IgD-negative memory B cell (primary cell): ENCODE measurements around the gene MAGI1. TPM values are rescaled to one million over a fixed set of nuclear protein-coding genes. Genes with fewer than 3 reads are reported as not detected.

Experiments used
- H3K27ac Mint-ChIP-seq, 3 donors: one replicate each; pipeline ENCODE4 v1.8.0; 2020 to 2022; ENCODE audit warnings: mild to moderate bottlenecking in 3 of 3, mixed read lengths in 3 of 3, moderate library complexity in 1 of 3
- H3K27me3 Mint-ChIP-seq: one replicate; pipeline ENCODE4 v1.8.0; 2021; ENCODE audit warnings: mixed read lengths
- H3K36me3 Mint-ChIP-seq: one replicate; pipeline ENCODE4 v1.8.0; 2020; ENCODE audit warnings: mild to moderate bottlenecking, mixed read lengths
- H3K4me1 Mint-ChIP-seq, 3 donors: one replicate each; pipeline ENCODE4 v1.8.0; 2020 to 2022; ENCODE audit warnings: mixed read lengths in 3 of 3, mild to moderate bottlenecking in 1 of 3
- H3K4me3 Mint-ChIP-seq, 4 donors: one replicate each; pipeline ENCODE4 v1.8.0; 2020 to 2022; ENCODE audit warnings: mild to moderate bottlenecking in 4 of 4, mixed read lengths in 4 of 4, moderate library complexity in 3 of 4
- H3K9me3 Mint-ChIP-seq, 3 donors: one replicate each; pipeline ENCODE4 v1.8.0; 2020 to 2021; ENCODE audit warnings: mixed read lengths in 3 of 3, mild to moderate bottlenecking in 1 of 3
- polyA plus RNA-seq: library from polyadenylated mRNA; unstranded; fragments of 300-500 nt; fragmentation: Illumina TruSeq; gene quantifications from one replicate; pipeline ENCODE4 v1.2.3, GENCODE V29; 2021

The MAGI1 gene
- polyA plus RNA-seq, 1 donor from 2014 or later, result 1.3 TPM

GRCh38 chr3:65817553-65818126 is 221.1 kb downstream of the MAGI1 start:
- no peak overlapping the region for H3K27ac Mint-ChIP-seq
- no peaks in the 10 kb centered on the region for H3K4me1 Mint-ChIP-seq
- H3K4me3 Mint-ChIP-seq, result no peak overlapping the region
- peaks cover 0 to 6% (median 2%) of the 10 kb centered on the region in 3 donors for H3K9me3 Mint-ChIP-seq
- no peaks in the 10 kb centered on the region for H3K36me3 Mint-ChIP-seq
- no peaks in the 10 kb centered on the region for H3K27me3 Mint-ChIP-seq

DNA sequence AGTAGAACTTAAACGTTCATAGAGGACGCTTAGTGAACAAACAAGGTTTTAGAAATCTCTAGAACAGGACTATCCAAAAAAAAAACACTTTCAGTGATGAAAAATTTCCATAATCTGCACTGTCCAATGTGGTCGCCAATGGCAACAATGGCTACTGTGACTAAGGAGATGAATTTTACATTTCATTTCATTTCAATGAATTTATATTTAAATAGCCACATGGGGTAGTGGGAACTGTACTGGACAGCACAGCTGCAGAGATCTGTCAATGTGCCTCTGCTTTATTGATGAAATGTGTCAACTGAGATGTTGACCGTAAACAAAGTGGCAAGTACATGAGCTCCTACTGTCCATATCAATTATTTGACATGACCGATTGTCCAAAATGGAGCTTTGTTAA is 222.5 kb downstream of the MAGI1 start:
- Mint-ChIP-seq H3K4me3 (no peak overlapping the region), H3K4me1 (no peaks in the 10 kb centered on the region), H3K9me3 (peaks cover 0 to 6% (median 0%) of the 10 kb centered on the region in 3 donors), H3K27ac (no peak overlapping the region), H3K36me3 (no peaks in the 10 kb centered on the region), H3K27me3 (no peaks in the 10 kb centered on the region)

DNA sequence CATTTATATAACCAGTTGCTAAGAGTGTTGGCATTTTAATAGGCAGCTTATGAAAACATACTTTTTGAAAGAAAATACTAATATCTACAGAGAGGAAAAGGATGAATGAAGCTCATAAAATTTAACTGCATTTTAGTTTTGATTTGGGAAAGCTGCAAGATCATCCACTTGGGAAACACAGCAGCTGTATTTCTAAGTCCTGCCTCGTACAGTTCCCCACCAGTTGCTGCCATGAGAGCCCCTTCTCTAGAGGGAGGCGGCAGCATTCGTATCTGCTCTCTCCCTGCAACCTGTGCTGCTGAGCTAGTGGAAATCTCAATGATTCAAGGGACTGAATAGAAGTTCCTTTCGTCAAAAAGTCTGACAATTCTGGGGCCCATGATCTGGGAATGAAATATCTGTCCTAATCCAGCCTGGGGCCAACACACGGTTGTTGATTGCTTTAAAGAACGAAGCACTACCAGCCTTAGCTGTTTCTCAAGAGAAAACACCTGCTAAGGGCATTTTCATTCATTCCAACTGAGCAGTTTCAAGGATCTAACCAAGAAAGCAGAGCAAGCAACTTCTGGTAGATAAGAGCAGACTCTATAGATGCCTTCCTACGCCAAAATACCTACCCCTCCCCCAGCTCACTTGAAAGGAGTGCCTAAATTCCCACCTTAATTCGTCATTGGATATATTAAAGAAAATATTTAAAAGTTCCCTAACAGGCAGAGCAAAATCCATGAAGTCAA is 223.7 kb downstream of the MAGI1 start:
- Mint-ChIP-seq H3K27me3 (no peaks in the 10 kb centered on the region), H3K4me1 (no peaks in the 10 kb centered on the region), H3K4me3 (no peak overlapping the region)

DNA sequence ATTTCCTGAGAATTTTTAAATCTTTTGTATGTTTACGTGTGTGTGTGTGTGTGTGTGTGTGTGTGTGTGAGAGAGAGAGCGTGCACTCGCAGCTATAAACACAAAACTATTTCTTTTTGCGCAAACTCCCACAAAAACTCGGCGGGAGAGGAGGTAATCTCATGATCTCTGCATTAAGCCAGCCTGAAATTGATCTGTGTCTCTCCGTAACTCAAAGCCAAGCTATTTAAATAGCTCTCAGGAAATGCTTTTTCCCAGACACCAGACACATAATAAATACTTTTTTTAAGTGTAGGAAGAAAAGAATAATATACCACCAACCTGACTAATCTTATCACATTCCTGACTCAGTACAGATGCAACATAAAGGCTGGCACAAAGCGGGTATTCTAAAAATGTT is 226.8 kb downstream of the MAGI1 start:
- no peak overlapping the region for H3K27ac Mint-ChIP-seq
- no peaks in the 10 kb centered on the region for H3K27me3 Mint-ChIP-seq
- no peaks in the 10 kb centered on the region for H3K4me1 Mint-ChIP-seq
- no peaks in the 10 kb centered on the region for H3K36me3 Mint-ChIP-seq
- H3K9me3 Mint-ChIP-seq, result peaks cover 0 to 4% (median 0%) of the 10 kb centered on the region in 3 donors
- no peak overlapping the region for H3K4me3 Mint-ChIP-seq

More for the DNA sequence above, 223.7 kb downstream of the MAGI1 start:
- no peaks in the 10 kb centered on the region for H3K36me3 Mint-ChIP-seq
- H3K27ac Mint-ChIP-seq, result no peak overlapping the region
- H3K9me3 Mint-ChIP-seq, result peaks cover 0 to 10% (median 0%) of the 10 kb centered on the region in 3 donors

GRCh38 chr3:65811086-65811761 is 227.5 kb downstream of the MAGI1 start:
- no peaks in the 10 kb centered on the region for H3K4me1 Mint-ChIP-seq
- H3K36me3 Mint-ChIP-seq, result no peaks in the 10 kb centered on the region
- H3K4me3 Mint-ChIP-seq, result no peak overlapping the region
- H3K9me3 Mint-ChIP-seq, result peaks cover 0 to 6% (median 0%) of the 10 kb centered on the region in 3 donors
- H3K27me3 Mint-ChIP-seq, result no peaks in the 10 kb centered on the region
- H3K27ac Mint-ChIP-seq, result no peak overlapping the region

DNA sequence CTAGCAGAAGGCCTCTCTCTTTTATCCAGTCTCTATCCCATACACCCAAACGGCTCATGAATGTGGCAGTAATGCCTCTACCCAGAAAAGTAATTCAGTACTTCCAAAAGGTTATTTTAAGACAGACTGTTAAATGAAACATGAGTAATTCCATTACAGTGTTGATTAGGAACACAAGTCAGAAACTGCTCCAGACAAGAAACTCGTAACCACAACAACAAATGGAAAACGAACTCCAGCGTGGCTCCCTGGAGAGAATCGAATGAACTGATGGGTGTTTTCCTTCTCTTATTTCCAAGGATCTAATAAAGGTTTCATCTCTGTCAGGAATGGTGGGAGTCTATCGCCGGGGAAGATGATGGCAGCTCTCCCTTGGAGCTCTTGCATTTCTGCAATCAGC is 228.4 kb downstream of the MAGI1 start:
- no peak overlapping the region for H3K27ac Mint-ChIP-seq
- no peaks in the 10 kb centered on the region for H3K27me3 Mint-ChIP-seq
- no peaks in the 10 kb centered on the region for H3K4me1 Mint-ChIP-seq
- no peak overlapping the region for H3K4me3 Mint-ChIP-seq
- H3K9me3 Mint-ChIP-seq, result peaks cover 0 to 11% (median under 1%) of the 10 kb centered on the region in 3 donors
- no peaks in the 10 kb centered on the region for H3K36me3 Mint-ChIP-seq

- H3K27me3 Mint-ChIP-seq, result no peaks in the 10 kb centered on the region
- H3K36me3 Mint-ChIP-seq, result no peaks in the 10 kb centered on the region
- H3K4me3 Mint-ChIP-seq, result no peak overlapping the region
- H3K27ac Mint-ChIP-seq, result no peak overlapping the region
- no peaks in the 10 kb centered on the region for H3K4me1 Mint-ChIP-seq
- H3K9me3 Mint-ChIP-seq, result peaks cover 0 to 12% (median 4%) of the 10 kb centered on the region in 3 donors
These were observed 229.0 kb downstream of the MAGI1 start for GRCh38 chr3:65809641-65810150.

DNA sequence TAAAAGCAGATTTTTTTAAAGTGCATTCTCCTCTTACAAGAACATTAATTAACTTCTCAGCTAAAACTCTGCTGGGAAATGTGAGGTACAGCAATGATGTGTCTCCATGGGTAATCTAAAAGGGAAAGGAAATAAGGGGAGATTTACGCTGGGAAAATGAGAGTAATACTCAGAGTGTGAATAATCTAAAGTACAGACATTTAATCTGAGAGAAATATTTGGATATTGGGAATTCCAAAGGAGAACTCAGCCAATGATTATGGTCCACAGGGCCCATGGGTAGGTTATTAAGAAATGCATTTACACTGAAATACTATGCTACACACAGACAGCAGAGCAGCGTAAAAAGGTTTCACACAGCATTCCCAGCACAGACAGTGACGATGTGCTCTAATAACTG is 229.9 kb downstream of the MAGI1 start:
- Mint-ChIP-seq H3K36me3 (no peaks in the 10 kb centered on the region), H3K4me1 (no peaks in the 10 kb centered on the region), H3K4me3 (no peak overlapping the region), H3K9me3 (peaks cover 0 to 12% (median 4%) of the 10 kb centered on the region in 3 donors), H3K27me3 (no peaks in the 10 kb centered on the region), H3K27ac (no peak overlapping the region)

DNA sequence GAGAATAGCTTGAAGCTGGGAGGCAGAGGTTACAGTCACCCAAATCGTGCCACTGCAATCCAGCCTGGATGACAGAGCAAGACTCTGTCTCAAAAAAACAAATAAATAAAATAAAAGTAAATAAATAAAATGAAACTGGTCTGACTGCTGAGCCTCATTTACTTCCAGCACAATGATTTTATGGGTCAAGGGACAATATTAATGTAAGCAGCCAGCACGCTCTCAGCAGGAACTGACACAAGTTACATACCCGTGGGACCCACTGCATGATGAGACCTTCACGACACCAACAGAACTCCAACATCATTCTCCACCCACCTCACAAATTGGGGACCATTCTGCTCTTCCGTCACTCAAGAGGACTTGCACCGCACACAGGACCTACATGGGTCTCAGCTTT is 230.3 kb downstream of the MAGI1 start:
- no peaks in the 10 kb centered on the region for H3K36me3 Mint-ChIP-seq
- H3K4me1 Mint-ChIP-seq, result no peaks in the 10 kb centered on the region
- H3K27me3 Mint-ChIP-seq, result no peaks in the 10 kb centered on the region
- H3K9me3 Mint-ChIP-seq, result peaks cover 0 to 12% (median 4%) of the 10 kb centered on the region in 3 donors
- H3K4me3 Mint-ChIP-seq, result no peak overlapping the region
- no peak overlapping the region for H3K27ac Mint-ChIP-seq

DNA sequence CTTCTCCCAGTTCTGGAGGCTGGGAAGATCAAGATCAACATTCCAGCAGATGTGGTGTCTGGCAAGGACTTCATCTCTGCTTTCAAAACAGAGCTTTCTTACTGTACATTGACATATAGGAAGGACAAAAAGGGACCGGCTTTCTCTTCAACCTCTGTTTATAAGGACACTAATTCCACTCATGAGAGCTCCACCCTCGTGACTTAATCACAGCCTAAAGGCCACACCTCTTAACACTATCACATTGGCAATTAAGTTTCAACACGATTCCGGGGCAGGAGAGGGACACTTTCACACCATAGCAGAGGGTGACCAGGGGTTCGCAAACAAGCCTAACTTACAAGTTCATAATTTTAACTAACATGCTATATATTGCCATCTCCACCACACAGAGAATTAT is 231.5 kb downstream of the MAGI1 start:
- H3K27ac Mint-ChIP-seq, result no peak overlapping the region
- no peaks in the 10 kb centered on the region for H3K27me3 Mint-ChIP-seq
- peaks cover 0 to 12% (median 4%) of the 10 kb centered on the region in 3 donors for H3K9me3 Mint-ChIP-seq

GRCh38 chr3:65806600-65806999 is 232.1 kb downstream of the MAGI1 start:
- H3K27me3 Mint-ChIP-seq, result no peaks in the 10 kb centered on the region
- peak overlapping the region in 1 of 3 donors; percentile 69 for H3K27ac Mint-ChIP-seq
- peaks cover 0 to 12% (median 4%) of the 10 kb centered on the region in 3 donors for H3K9me3 Mint-ChIP-seq
- no peaks in the 10 kb centered on the region for H3K36me3 Mint-ChIP-seq
- no peak overlapping the region for H3K4me3 Mint-ChIP-seq
- no peaks in the 10 kb centered on the region for H3K4me1 Mint-ChIP-seq

More for the DNA sequence above, 231.5 kb downstream of the MAGI1 start:
- H3K4me3 Mint-ChIP-seq, result no peak overlapping the region
- H3K36me3 Mint-ChIP-seq, result no peaks in the 10 kb centered on the region
- H3K4me1 Mint-ChIP-seq, result no peaks in the 10 kb centered on the region

- Mint-ChIP-seq H3K9me3 (no peaks in the 10 kb centered on the region), H3K27me3 (peaks cover 1% of the 10 kb centered on the region), H3K4me1 (no peaks in the 10 kb centered on the region), H3K4me3 (no peak overlapping the region), H3K36me3 (no peaks in the 10 kb centered on the region), H3K27ac (no peak overlapping the region)
These were observed 242.0 kb downstream of the MAGI1 start for GRCh38 chr3:65796676-65797075.

DNA sequence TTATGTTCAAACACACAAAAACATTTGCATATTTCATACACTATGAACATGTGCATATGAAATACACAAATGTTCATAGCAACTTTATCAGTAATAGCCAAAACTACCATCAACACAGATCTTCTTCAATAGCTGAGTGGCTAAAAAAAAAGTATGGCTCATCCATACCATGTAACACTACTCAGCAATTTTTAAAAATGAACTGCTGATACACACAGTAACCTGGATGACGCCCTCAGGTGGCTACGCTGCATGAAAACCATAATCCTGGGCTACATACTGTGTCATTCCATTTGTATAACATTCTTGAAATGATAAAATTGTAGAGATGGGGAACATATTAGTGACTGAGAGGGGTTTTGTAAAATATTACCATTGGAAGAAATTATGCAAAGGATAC is 243.6 kb downstream of the MAGI1 start:
- H3K27ac Mint-ChIP-seq, result no peak overlapping the region
- H3K9me3 Mint-ChIP-seq, result no peaks in the 10 kb centered on the region
- no peaks in the 10 kb centered on the region for H3K36me3 Mint-ChIP-seq
- H3K27me3 Mint-ChIP-seq, result peaks cover 1% of the 10 kb centered on the region
- H3K4me3 Mint-ChIP-seq, result no peak overlapping the region
- H3K4me1 Mint-ChIP-seq, result no peaks in the 10 kb centered on the region

- no peaks in the 10 kb centered on the region for H3K9me3 Mint-ChIP-seq
- peaks cover 1% of the 10 kb centered on the region for H3K27me3 Mint-ChIP-seq
- no peak overlapping the region for H3K4me3 Mint-ChIP-seq
- H3K27ac Mint-ChIP-seq, result no peak overlapping the region
- no peaks in the 10 kb centered on the region for H3K4me1 Mint-ChIP-seq
- H3K36me3 Mint-ChIP-seq, result no peaks in the 10 kb centered on the region
These were observed 245.1 kb downstream of the MAGI1 start for GRCh38 chr3:65793495-65794200.

- H3K4me1 Mint-ChIP-seq, result no peaks in the 10 kb centered on the region
- no peak overlapping the region for H3K4me3 Mint-ChIP-seq
- H3K27ac Mint-ChIP-seq, result no peak overlapping the region
- H3K9me3 Mint-ChIP-seq, result peaks cover 0 to 2% (median 0%) of the 10 kb centered on the region in 3 donors
- H3K27me3 Mint-ChIP-seq, result no peaks in the 10 kb centered on the region
- H3K36me3 Mint-ChIP-seq, result no peaks in the 10 kb centered on the region
These were observed 250.3 kb downstream of the MAGI1 start for GRCh38 chr3:65788461-65788860.
